Measurements from ENCODE around the gene LPCAT2.

- TF ChIP-seq, protein P1, sequence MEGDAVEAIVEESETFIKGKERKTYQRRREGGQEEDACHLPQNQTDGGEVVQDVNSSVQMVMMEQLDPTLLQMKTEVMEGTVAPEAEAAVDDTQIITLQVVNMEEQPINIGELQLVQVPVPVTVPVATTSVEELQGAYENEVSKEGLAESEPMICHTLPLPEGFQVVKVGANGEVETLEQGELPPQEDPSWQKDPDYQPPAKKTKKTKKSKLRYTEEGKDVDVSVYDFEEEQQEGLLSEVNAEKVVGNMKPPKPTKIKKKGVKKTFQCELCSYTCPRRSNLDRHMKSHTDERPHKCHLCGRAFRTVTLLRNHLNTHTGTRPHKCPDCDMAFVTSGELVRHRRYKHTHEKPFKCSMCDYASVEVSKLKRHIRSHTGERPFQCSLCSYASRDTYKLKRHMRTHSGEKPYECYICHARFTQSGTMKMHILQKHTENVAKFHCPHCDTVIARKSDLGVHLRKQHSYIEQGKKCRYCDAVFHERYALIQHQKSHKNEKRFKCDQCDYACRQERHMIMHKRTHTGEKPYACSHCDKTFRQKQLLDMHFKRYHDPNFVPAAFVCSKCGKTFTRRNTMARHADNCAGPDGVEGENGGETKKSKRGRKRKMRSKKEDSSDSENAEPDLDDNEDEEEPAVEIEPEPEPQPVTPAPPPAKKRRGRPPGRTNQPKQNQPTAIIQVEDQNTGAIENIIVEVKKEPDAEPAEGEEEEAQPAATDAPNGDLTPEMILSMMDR (conservative IDR thresholded peaks at IDR 0.05 in 1 of 2, IDR thresholded peaks at IDR 0.05 in 1 of 2; ENCODE audit: extremely low read depth in 1 of 2, insufficient read depth in 1 of 2, low read depth in 1 of 2, low read length in 2 of 2) = no peak
- TF ChIP-seq EZH2 (IDR thresholded peaks at IDR 0.05; ENCODE audit: borderline replicate concordance, low read length) = no peak
Measured at GRCh38 chr16:55588799-55589198, 79.9 kb downstream of the LPCAT2 start.

All from mammary epithelial cell (primary cell).